HEK293T (cell line): ENCODE results near the gene PKIB.

Experiments
- CTCF ChIA-PET: fragments of 350-600 bp; formaldehyde crosslinking; extraction: SDS; loops from one replicate; lab custom pipeline; 2021; ENCODE audit warnings: antibody characterized with exemption, inconsistent platforms; lab: Yijun Ruan, JAX
- POLR2A ChIA-PET: fragments of 350-600 bp; formaldehyde crosslinking; extraction: SDS; loops from one replicate; lab custom pipeline; 2020; ENCODE audit warnings: antibody characterized with exemption, inconsistent platforms; lab: Yijun Ruan, JAX
- DNase-seq: peaks from one replicate; pipeline ENCODE4 v3.0.0; 2012; ENCODE audit warnings: mixed read lengths; ENCODE audit errors: extremely low spot score
- ARNT ChIP-seq: fragments of 450-650 bp; IDR thresholded peaks from 2 replicates; pipeline ENCODE4 v1.6.1; 2017; ENCODE audit warnings: mild to moderate bottlenecking
- BHLHE40 ChIP-seq: fragments of 450-650 bp; IDR thresholded peaks from 2 replicates; pipeline ENCODE4 v1.6.1; 2016; ENCODE audit warnings: mild to moderate bottlenecking, moderate library complexity, borderline replicate concordance
- CTBP1 ChIP-seq: fragments of 450-650 bp; IDR thresholded peaks from 2 replicates; pipeline ENCODE4 v1.6.1; 2016; ENCODE audit warnings: borderline replicate concordance
- ELF4 ChIP-seq: fragments of 450-650 bp; IDR thresholded peaks from 2 replicates; pipeline ENCODE4 v1.6.1; 2017; ENCODE audit warnings: antibody characterized with exemption
- FOXA1 ChIP-seq: fragments of 450-650 bp; IDR thresholded peaks from 2 replicates; pipeline ENCODE4 v1.6.1; 2016; ENCODE audit warnings: mild to moderate bottlenecking
- FOXK2 ChIP-seq: fragments of 450-650 bp; IDR thresholded peaks from 2 replicates; pipeline ENCODE4 v1.6.1; 2016; ENCODE audit warnings: mild to moderate bottlenecking
- FOXM1 ChIP-seq: fragments of 450-650 bp; IDR thresholded peaks from 2 replicates; pipeline ENCODE4 v1.6.1; 2017; ENCODE audit warnings: mild to moderate bottlenecking, borderline replicate concordance
- HDGF ChIP-seq: fragments of 450-650 bp; IDR thresholded peaks from 2 replicates; pipeline ENCODE4 v1.6.1; 2017; ENCODE audit warnings: antibody characterized with exemption, borderline replicate concordance
- L3MBTL2 ChIP-seq: fragments of 450-650 bp; conservative IDR thresholded peaks from 2 replicates; pipeline ENCODE4 v1.6.1; 2016; ENCODE audit warnings: mild to moderate bottlenecking
- LEF1 ChIP-seq: fragments of 450-650 bp; IDR thresholded peaks from 2 replicates; pipeline ENCODE4 v1.6.1; 2017; ENCODE audit warnings: mild to moderate bottlenecking, borderline replicate concordance
- NFRKB ChIP-seq: fragments of 450-650 bp; IDR thresholded peaks from 2 replicates; pipeline ENCODE4 v1.6.1; 2016; ENCODE audit warnings: mild to moderate bottlenecking, moderate library complexity
- SP1 ChIP-seq: fragments of 450-650 bp; IDR thresholded peaks from 2 replicates; pipeline ENCODE4 v1.6.1; 2017
- SUZ12 ChIP-seq: fragments of 450-650 bp; IDR thresholded peaks from 2 replicates; pipeline ENCODE4 v1.6.1; 2016; ENCODE audit warnings: mild to moderate bottlenecking
- TARDBP ChIP-seq: fragments of 450-650 bp; IDR thresholded peaks from 2 replicates; pipeline ENCODE4 v1.6.1; 2016
- ZNF384 ChIP-seq: fragments of 450-650 bp; IDR thresholded peaks from 2 replicates; pipeline ENCODE4 v1.6.1; 2016
- TF ChIP-seq, protein P1 (sequence below): fragments of 450-650 bp; IDR thresholded peaks from 2 replicates; pipeline ENCODE4 v1.6.1; 2016

PKIB gene

DNA sequence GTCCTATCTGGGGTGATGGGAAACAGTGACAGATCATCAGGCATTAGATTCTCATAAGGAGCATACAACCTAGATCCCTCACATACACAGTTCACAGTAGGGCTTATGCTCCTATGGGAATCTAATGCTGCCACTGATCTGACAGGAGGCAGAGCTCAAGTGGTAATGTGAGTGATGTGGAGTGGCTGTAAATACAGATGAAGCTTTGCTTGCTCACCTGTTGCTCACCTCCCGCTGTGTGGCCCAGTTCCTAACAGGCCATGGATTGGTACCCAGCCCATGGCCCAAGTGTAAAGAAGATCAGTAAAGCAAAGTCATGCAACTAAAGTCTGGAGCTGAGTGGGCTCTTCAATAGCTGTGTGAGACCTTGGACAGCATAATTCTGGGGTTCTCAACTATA is 65.9 kb downstream of the PKIB start:
- TF ChIP-seq LEF1, result no peak
- TF ChIP-seq FOXA1, result no peak
- no peak for TF ChIP-seq FOXK2
- TF ChIP-seq HDGF, result no peak
- TF ChIP-seq NFRKB, result no peak
- no peak for TF ChIP-seq FOXM1
- TF ChIP-seq SP1, result no peak
- TF ChIP-seq L3MBTL2, result no peak
- TF ChIP-seq TARDBP, result no peak
- TF ChIP-seq BHLHE40, result no peak
- TF ChIP-seq ARNT, result no peak
- no peak for TF ChIP-seq ELF4
- TF ChIP-seq SUZ12, result no peak
- no peak for TF ChIP-seq CTBP1
- no peak for TF ChIP-seq ZNF384
- TF ChIP-seq, protein P1, sequence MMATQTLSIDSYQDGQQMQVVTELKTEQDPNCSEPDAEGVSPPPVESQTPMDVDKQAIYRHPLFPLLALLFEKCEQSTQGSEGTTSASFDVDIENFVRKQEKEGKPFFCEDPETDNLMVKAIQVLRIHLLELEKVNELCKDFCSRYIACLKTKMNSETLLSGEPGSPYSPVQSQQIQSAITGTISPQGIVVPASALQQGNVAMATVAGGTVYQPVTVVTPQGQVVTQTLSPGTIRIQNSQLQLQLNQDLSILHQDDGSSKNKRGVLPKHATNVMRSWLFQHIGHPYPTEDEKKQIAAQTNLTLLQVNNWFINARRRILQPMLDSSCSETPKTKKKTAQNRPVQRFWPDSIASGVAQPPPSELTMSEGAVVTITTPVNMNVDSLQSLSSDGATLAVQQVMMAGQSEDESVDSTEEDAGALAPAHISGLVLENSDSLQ, result no peak
- DNase-seq, result no peak
- ChIA-PET CTCF (no interaction called here), POLR2A (no interaction called here)

DNA sequence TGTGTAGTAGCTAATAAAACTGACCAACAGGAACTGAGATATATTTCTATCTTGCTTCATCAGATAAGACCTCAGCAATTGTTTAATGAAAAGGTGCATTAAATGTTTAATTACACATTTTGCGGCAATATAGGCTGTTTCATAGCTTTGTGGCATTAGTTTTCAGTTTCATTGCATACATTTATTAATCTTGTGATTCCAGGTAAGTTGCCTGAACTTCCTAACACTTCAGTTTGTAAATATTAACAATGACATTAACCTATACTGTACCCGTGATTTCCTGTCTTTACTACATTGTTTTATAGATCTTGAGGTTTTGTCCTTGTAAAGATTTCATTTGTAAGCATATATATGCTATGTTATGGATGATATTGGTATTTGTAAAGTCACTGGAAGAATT is 66.5 kb downstream of the PKIB start:
- DNase-seq, result no peak
- TF ChIP-seq FOXM1 (no peak), SP1 (no peak), ARNT (no peak), L3MBTL2 (no peak), BHLHE40 (no peak), HDGF (no peak), CTBP1 (no peak), ELF4 (no peak), NFRKB (no peak), ZNF384 (no peak), SUZ12 (no peak), LEF1 (no peak)
- TF ChIP-seq, protein P1, result no peak
- POLR2A ChIA-PET, result no interaction called here
- CTCF ChIA-PET, result no interaction called here

DNA sequence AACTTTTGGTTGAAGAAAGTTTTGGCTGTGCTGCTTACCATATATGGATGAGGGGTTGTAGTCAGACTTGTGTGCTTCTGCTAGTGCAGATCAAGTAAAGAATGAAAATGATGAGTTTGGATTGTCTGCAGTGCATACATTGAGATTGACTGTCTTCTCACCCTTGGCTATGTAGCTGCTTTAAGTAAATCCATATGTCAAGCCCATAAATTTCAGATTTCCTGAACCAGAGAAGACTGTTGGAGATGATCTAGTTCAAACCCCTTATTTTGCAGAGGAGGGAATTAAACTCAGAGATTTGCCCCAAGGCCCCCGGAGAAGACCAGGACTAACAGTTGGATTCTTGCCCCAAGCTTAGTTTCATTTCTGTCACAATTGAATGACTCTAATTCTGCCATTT is 67.2 kb downstream of the PKIB start:
- ChIA-PET POLR2A (no interaction called here), CTCF (no interaction called here)
- no peak for DNase-seq
- TF ChIP-seq CTBP1 (no peak), HDGF (no peak), FOXA1 (no peak), SP1 (no peak), LEF1 (no peak), TARDBP (no peak), FOXK2 (no peak), ZNF384 (no peak), NFRKB (no peak), BHLHE40 (no peak), ELF4 (no peak), SUZ12 (no peak), L3MBTL2 (no peak), ARNT (no peak), FOXM1 (no peak)
- TF ChIP-seq, protein P1, result no peak

DNA sequence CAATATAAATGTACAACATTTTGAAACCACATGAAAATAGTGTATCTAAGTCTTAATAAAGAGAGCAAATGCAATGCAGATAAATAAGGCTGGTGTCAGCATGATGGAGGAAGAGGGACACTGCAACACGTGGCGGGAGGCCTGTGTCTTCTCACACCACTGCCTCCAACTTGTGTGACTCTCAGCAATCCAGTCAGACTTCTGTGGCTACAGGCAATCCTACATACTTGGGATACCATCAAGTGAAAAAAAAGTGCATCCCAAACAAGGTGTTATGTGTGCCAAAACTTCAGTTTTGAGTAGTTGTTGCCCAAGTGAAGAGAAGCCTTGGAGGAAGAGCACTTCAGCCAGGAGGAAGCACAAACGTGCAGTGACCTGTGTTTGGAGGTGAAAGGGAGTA is 68.6 kb downstream of the PKIB start:
- POLR2A ChIA-PET, result no interaction called here
- TF ChIP-seq TARDBP, result no peak
- no peak for TF ChIP-seq LEF1
- no peak for TF ChIP-seq ZNF384
- no peak for DNase-seq
- CTCF ChIA-PET, result no interaction called here

DNA sequence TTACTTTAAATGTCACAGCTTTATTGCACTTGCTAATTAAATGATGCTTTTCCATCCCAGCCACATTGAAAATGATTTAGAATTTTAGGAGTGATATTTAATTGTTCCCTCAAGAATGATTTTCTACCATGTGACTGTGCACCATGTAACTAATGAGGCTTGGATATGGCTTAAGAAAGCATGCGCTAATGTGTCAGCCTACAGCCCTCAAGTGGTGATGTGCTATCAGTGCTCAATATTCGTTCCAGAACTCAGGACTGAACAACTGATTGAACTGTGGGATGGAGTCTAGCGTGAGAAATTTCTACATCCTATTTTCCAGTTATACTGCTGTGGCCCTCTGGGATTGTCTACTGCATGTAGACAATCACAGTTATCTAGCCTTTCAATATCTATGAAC is 71.5 kb downstream of the PKIB start:
- POLR2A ChIA-PET, result no interaction called here
- DNase-seq, result no peak
- TF ChIP-seq HDGF (no peak), L3MBTL2 (no peak), FOXA1 (no peak), TARDBP (no peak), FOXK2 (no peak), CTBP1 (no peak), NFRKB (no peak), SUZ12 (no peak), FOXM1 (no peak), SP1 (no peak), ELF4 (no peak), BHLHE40 (no peak), LEF1 (no peak), ZNF384 (no peak), ARNT (no peak)
- TF ChIP-seq, protein P1, result no peak
- CTCF ChIA-PET, result no interaction called here
